Nephron (organoid): ENCODE data around the gene CDK5RAP1.

Experiments used
- H3K27ac Mint-ChIP-seq, 3 experiments: 2 replicates each; pipeline ENCODE4 v1.8.0; 2020; ENCODE audit warnings: mixed read lengths in 3 of 3, mild to moderate bottlenecking in 2 of 3, moderate library complexity in 1 of 3
- H3K27me3 Mint-ChIP-seq: 2 replicates; pipeline ENCODE4 v1.8.0; 2021; ENCODE audit warnings: low read depth, mild to moderate bottlenecking, moderate library complexity, mixed read lengths
- H3K36me3 Mint-ChIP-seq: 2 replicates; pipeline ENCODE4 v1.8.0; 2020; ENCODE audit warnings: low read depth, mixed read lengths
- H3K4me1 Mint-ChIP-seq: 2 replicates; pipeline ENCODE4 v1.8.0; 2020; ENCODE audit warnings: mixed read lengths
- H3K4me3 Mint-ChIP-seq, 3 experiments: 2 replicates each; pipeline ENCODE4 v1.8.0; 2020; ENCODE audit warnings: mild to moderate bottlenecking in 3 of 3, mixed read lengths in 3 of 3, moderate library complexity in 2 of 3
- H3K9me3 Mint-ChIP-seq: 2 replicates; pipeline ENCODE4 v1.8.0; 2020; ENCODE audit warnings: mixed read lengths
- CTCF ChIP-seq, 3 experiments: fragments of 200-600 bp; sonication (generic); IDR thresholded peaks; one replicate each; pipeline ENCODE4 v1.5.0; 2021; ENCODE audit warnings: antibody characterized with exemption in 3 of 3; ENCODE audit not compliant: unreplicated experiment in 3 of 3

Gene CDK5RAP1

GRCh38 chr20:33407251-33407650 lies 5.9 kb upstream of the CDK5RAP1 start:
- no peak for TF ChIP-seq CTCF (IDR thresholded peaks at IDR 0.05; ENCODE audit: unreplicated experiment in 3 of 3)
- Mint-ChIP-seq H3K27me3 (no peaks in the 10 kb centered on the region), H3K9me3 (no peaks in the 10 kb centered on the region), H3K27ac (no peak overlapping the region), H3K4me3 (peak overlapping the region in 1 of 3 experiments; percentile 21), H3K36me3 (peaks cover 24% of the 10 kb centered on the region), H3K4me1 (peaks cover 14% of the 10 kb centered on the region)

- Mint-ChIP-seq H3K9me3 (no peaks in the 10 kb centered on the region), H3K4me3 (peak overlapping the region; percentile 35 to 74 (median 65)), H3K36me3 (peaks cover 14% of the 10 kb centered on the region), H3K27ac (peak overlapping the region in 1 of 3 experiments; percentile 19), H3K27me3 (no peaks in the 10 kb centered on the region), H3K4me1 (peaks cover 21% of the 10 kb centered on the region)
- TF ChIP-seq CTCF (IDR thresholded peaks at IDR 0.05; ENCODE audit: unreplicated experiment in 3 of 3), result no peak
Measured at GRCh38 chr20:33404281-33404680, 3.0 kb upstream of the CDK5RAP1 start.

- TF ChIP-seq CTCF (IDR thresholded peaks at IDR 0.05; ENCODE audit: unreplicated experiment in 3 of 3), result no peak
- Mint-ChIP-seq H3K9me3 (no peaks in the 10 kb centered on the region), H3K27ac (peak overlapping the region; percentile 59 to 91 (median 83)), H3K36me3 (peaks cover 5% of the 10 kb centered on the region), H3K4me3 (peak overlapping the region; percentile 98 to 99 (median 99)), H3K4me1 (peaks cover 22% of the 10 kb centered on the region), H3K27me3 (no peaks in the 10 kb centered on the region)
Measured at GRCh38 chr20:33401921-33402369, 626 bp upstream of the CDK5RAP1 start.

GRCh38 chr20:33400812-33401183 lies 521 bp downstream of the CDK5RAP1 start:
- H3K4me3 Mint-ChIP-seq, result peak overlapping the region; percentile 98 to 99 (median 99)
- no peaks in the 10 kb centered on the region for H3K27me3 Mint-ChIP-seq
- H3K27ac Mint-ChIP-seq, result peak overlapping the region in 1 of 3 experiments; percentile 26
- peaks cover 9% of the 10 kb centered on the region for H3K36me3 Mint-ChIP-seq
- peaks cover 22% of the 10 kb centered on the region for H3K4me1 Mint-ChIP-seq
- peak in 2 of 3 experiments; percentile 17 to 18 for TF ChIP-seq CTCF (IDR thresholded peaks at IDR 0.05; ENCODE audit: unreplicated experiment in 3 of 3)
- no peaks in the 10 kb centered on the region for H3K9me3 Mint-ChIP-seq

- TF ChIP-seq CTCF (IDR thresholded peaks at IDR 0.05; ENCODE audit: unreplicated experiment in 3 of 3), result no peak
- Mint-ChIP-seq H3K4me3 (peak overlapping the region; percentile 98 to 99 (median 99)), H3K27me3 (no peaks in the 10 kb centered on the region), H3K9me3 (no peaks in the 10 kb centered on the region), H3K36me3 (peaks cover 8% of the 10 kb centered on the region), H3K27ac (no peak overlapping the region), H3K4me1 (peaks cover 22% of the 10 kb centered on the region)
Measured at GRCh38 chr20:33399924-33400323, 1.4 kb downstream of the CDK5RAP1 start.

GRCh38 chr20:33394718-33395117 lies 6.6 kb downstream of the CDK5RAP1 start:
- Mint-ChIP-seq H3K36me3 (peaks cover 48% of the 10 kb centered on the region), H3K4me1 (peaks cover 17% of the 10 kb centered on the region), H3K27me3 (no peaks in the 10 kb centered on the region), H3K4me3 (no peak overlapping the region), H3K27ac (no peak overlapping the region), H3K9me3 (peaks cover 2% of the 10 kb centered on the region)
- peak in 1 of 3 experiments; percentile 7 for TF ChIP-seq CTCF (IDR thresholded peaks at IDR 0.05; ENCODE audit: unreplicated experiment in 3 of 3)
